ENCODE results near the gene BIN1.

Gene BIN1

DNA sequence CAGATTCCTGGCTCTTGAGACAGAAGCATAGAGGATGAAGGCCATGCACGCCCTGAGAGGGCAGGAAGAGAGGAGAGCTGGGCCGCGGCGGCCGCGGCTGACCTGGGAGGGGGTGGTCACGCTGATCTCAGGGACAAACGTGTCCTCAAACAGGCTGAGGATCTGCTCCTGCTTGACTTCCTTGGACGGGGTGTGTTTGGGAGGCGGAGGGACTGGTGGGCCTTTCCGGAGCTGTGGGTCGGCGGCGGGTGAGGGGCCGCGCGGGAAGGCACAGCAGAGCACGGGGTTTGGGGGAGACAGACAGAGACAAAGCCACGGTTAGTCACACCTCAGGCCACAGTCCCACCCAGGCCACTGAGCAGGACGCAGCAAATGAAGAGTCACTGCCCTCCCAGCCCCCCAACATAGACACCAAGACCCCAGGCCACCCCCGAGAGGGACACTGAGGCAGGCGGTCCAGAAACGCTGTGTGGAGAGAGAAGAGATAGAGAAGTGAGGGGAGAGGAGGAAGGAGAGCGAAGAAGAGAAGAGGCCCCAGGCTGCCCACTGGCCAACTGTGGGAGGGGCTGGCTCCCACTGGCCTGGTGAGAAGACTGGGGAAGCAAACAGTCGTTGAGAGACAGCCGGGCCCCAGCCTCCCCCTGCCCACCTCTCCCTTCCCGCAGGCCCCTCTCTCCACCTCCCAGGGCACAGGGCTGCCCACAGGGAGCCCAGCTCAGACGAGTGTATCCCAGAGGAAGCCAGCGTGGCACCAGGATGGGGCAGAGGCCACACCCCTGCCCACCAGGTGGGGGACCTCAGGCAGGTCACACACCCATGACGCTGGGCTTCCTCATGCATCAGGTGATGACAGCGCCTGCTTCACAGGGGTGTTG lies 49.3 kb downstream of the BIN1 start:
- Histone ChIP-seq H3K4me2 (no peak overlapping the region), H3K36me3 (peaks cover 0 to 83% (median 65%) of the 10 kb centered on the region in 11 experiments; a peak in 17 of 22 replicates), H3K4me1 (peaks cover 25 to 71% (median 54%) of the 10 kb centered on the region in 10 experiments), H3K9ac (no peak overlapping the region), H3K27me3 (no peaks in the 10 kb centered on the region), H3K4me3 (no peak overlapping the region), H3K9me3 (replicated peaks in 1 of 11) (no peaks in the 10 kb centered on the region), H3K27ac (peak overlapping the region in 4 of 11 experiments; percentile 27 to 38 (median 32); a peak in 4 of 22 replicates), H4K20me1 (peaks cover 0 to 70% (median 25%) of the 10 kb centered on the region in 11 experiments; a peak in 18 of 22 replicates)
- no peak for TF ChIP-seq Cebpa-rat (IDR thresholded peaks at IDR 0.05)

- Histone ChIP-seq H3K9ac (no peak overlapping the region), H3K4me3 (no peak overlapping the region), H3K9me3 (replicated peaks in 1 of 11) (no peaks in the 10 kb centered on the region), H3K27ac (no peak overlapping the region; a peak in 2 of 22 replicates), H3K36me3 (peaks cover 0 to 75% (median 57%) of the 10 kb centered on the region in 11 experiments; a peak in 15 of 22 replicates), H4K20me1 (peaks cover 0 to 73% (median 34%) of the 10 kb centered on the region in 11 experiments; a peak in 19 of 22 replicates), H3K4me1 (peaks cover 27 to 71% (median 54%) of the 10 kb centered on the region in 10 experiments), H3K27me3 (no peaks in the 10 kb centered on the region), H3K4me2 (no peak overlapping the region)
- no peak for TF ChIP-seq Cebpa-rat (IDR thresholded peaks at IDR 0.05)
Observed at GRCh38 chr2:127056631-127057370, 50.2 kb downstream of the BIN1 start.

GRCh38 chr2:127056086-127056485 lies 50.9 kb downstream of the BIN1 start:
- Histone ChIP-seq H4K20me1 (peaks cover 0 to 74% (median 41%) of the 10 kb centered on the region in 11 experiments; a peak in 19 of 22 replicates), H3K4me3 (no peak overlapping the region), H3K27me3 (no peaks in the 10 kb centered on the region), H3K4me2 (no peak overlapping the region), H3K36me3 (peaks cover 0 to 74% (median 54%) of the 10 kb centered on the region in 11 experiments; a peak in 15 of 22 replicates), H3K4me1 (peaks cover 26 to 71% (median 54%) of the 10 kb centered on the region in 10 experiments), H3K27ac (no peak overlapping the region; a peak in 2 of 22 replicates), H3K9ac (no peak overlapping the region), H3K9me3 (replicated peaks in 1 of 11) (no peaks in the 10 kb centered on the region)
- no peak for TF ChIP-seq Cebpa-rat (IDR thresholded peaks at IDR 0.05)

GRCh38 chr2:127055786-127056076 lies 51.2 kb downstream of the BIN1 start:
- H3K36me3 ChIP-seq = peaks cover 0 to 76% (median 54%) of the 10 kb centered on the region in 11 experiments; a peak in 15 of 22 replicates
- H3K27ac ChIP-seq = no peak overlapping the region
- H3K4me1 ChIP-seq = peaks cover 26 to 72% (median 55%) of the 10 kb centered on the region in 10 experiments
- no peaks in the 10 kb centered on the region for H3K9me3 ChIP-seq (replicated peaks in 1 of 11)
- no peak overlapping the region for H3K4me2 ChIP-seq
- H3K4me3 ChIP-seq = no peak overlapping the region
- peaks cover 0 to 76% (median 44%) of the 10 kb centered on the region in 11 experiments; a peak in 19 of 22 replicates for H4K20me1 ChIP-seq
- no peaks in the 10 kb centered on the region for H3K27me3 ChIP-seq
- no peak for TF ChIP-seq Cebpa-rat (IDR thresholded peaks at IDR 0.05)
- no peak overlapping the region for H3K9ac ChIP-seq

- Histone ChIP-seq H3K4me3 (no peak overlapping the region), H3K36me3 (peaks cover 0 to 73% (median 49%) of the 10 kb centered on the region in 11 experiments; a peak in 15 of 22 replicates), H3K9ac (0 out of 22 replicates have a peak overlapping the region, but pooled peaks of 1 of the 11 experiments have one; percentile 4), H3K27ac (peak overlapping the region in 1 of 11 experiments; percentile 25; a peak in 2 of 22 replicates), H3K4me2 (peak overlapping the region in 6 of 11 experiments; percentile 6 to 89 (median 79); a peak in 6 of 22 replicates), H3K9me3 (replicated peaks in 1 of 11) (no peaks in the 10 kb centered on the region), H3K27me3 (no peaks in the 10 kb centered on the region), H4K20me1 (peaks cover 0 to 76% (median 47%) of the 10 kb centered on the region in 11 experiments; a peak in 19 of 22 replicates), H3K4me1 (peaks cover 26 to 72% (median 58%) of the 10 kb centered on the region in 10 experiments)
- TF ChIP-seq Cebpa-rat (IDR thresholded peaks at IDR 0.05) = no peak
Observed at GRCh38 chr2:127054996-127055785, 51.8 kb downstream of the BIN1 start.

GRCh38 chr2:127054604-127054930 lies 52.4 kb downstream of the BIN1 start:
- Histone ChIP-seq H3K9me3 (replicated peaks in 1 of 11) (no peaks in the 10 kb centered on the region), H3K36me3 (peaks cover 0 to 71% (median 42%) of the 10 kb centered on the region in 11 experiments; a peak in 16 of 22 replicates), H3K9ac (0 out of 22 replicates have a peak overlapping the region, but pooled peaks of 2 of the 11 experiments have one; percentile 4 to 9), H3K27me3 (no peaks in the 10 kb centered on the region), H3K27ac (peak overlapping the region in 2 of 11 experiments; percentile 8 to 25; a peak in 3 of 22 replicates), H3K4me2 (peak overlapping the region in 9 of 11 experiments; percentile 6 to 93 (median 84); a peak in 11 of 22 replicates), H3K4me3 (no peak overlapping the region), H4K20me1 (peaks cover 0 to 71% (median 47%) of the 10 kb centered on the region in 11 experiments; a peak in 19 of 22 replicates), H3K4me1 (peaks cover 26 to 74% (median 60%) of the 10 kb centered on the region in 10 experiments)
- no peak for TF ChIP-seq Cebpa-rat (IDR thresholded peaks at IDR 0.05)

GRCh38 chr2:127053731-127054603 lies 53.0 kb downstream of the BIN1 start:
- H3K4me1 ChIP-seq = peaks cover 26 to 69% (median 58%) of the 10 kb centered on the region in 10 experiments
- H3K9me3 ChIP-seq (replicated peaks in 1 of 11) = no peaks in the 10 kb centered on the region
- TF ChIP-seq Cebpa-rat (IDR thresholded peaks at IDR 0.05) = no peak
- H3K9ac ChIP-seq = peak overlapping the region in 4 of 11 experiments; percentile 4 to 49 (median 16); a peak in 2 of 22 replicates
- peaks cover 0 to 71% (median 42%) of the 10 kb centered on the region in 11 experiments; a peak in 16 of 22 replicates for H3K36me3 ChIP-seq
- no peak overlapping the region for H3K4me3 ChIP-seq
- peaks cover 0 to 71% (median 49%) of the 10 kb centered on the region in 11 experiments; a peak in 19 of 22 replicates for H4K20me1 ChIP-seq
- peak overlapping the region in 10 of 11 experiments; percentile 74 to 93 (median 84); a peak in 20 of 22 replicates for H3K4me2 ChIP-seq
- peak overlapping the region in 2 of 11 experiments; percentile 8 to 36; a peak in 3 of 22 replicates for H3K27ac ChIP-seq
- H3K27me3 ChIP-seq = no peaks in the 10 kb centered on the region

All from BLaER1 treated with 17β-estradiol and CSF1 and Interleukin-3, amounts not matched to agents 10 nM and 100 nM (cell line).